Body of pancreas (tissue), 4 donors: ENCODE measurements around the gene SH3GL1. TPM values are rescaled to one million over a fixed set of nuclear protein-coding genes. Genes with fewer than 3 reads are reported as not detected.

Experiments
- ATAC-seq: fragments of 150-250 bp; one replicate; pipeline ENCODE4 v1.9.1; 2016
- DNase-seq, 4 donors: peaks; one replicate each; pipeline ENCODE4 v3.0.0-alpha.2; 2019
- H3K27ac ChIP-seq, 4 donors: fragments of 200-600 bp; sonication (generic); 1 replicate in 3 of 4; 2 replicates in 1 of 4; pipeline versions ENCODE4 v1.5.1 to v1.6.1; 2016 to 2019; ENCODE audit warnings: mild to moderate bottlenecking in 1 of 4, mixed read lengths in 1 of 4, moderate library complexity in 1 of 4
- H3K27me3 ChIP-seq, 2 donors: fragments of 200-600 bp; sonication (generic); one replicate each; pipeline ENCODE4 v1.6.0; 2016; ENCODE audit warnings: mild to moderate bottlenecking in 1 of 2
- H3K36me3 ChIP-seq, 2 donors: fragments of 200-600 bp; sonication (generic); replicated peaks in 1 of 2; 2 replicates each; pipeline ENCODE4 v1.5.1; 2016; ENCODE audit warnings: low read depth in 2 of 2; ENCODE audit not compliant: insufficient read depth in 1 of 2
- H3K4me1 ChIP-seq: fragments of 200-600 bp; sonication (generic); one replicate; pipeline ENCODE4 v1.6.0; 2016
- H3K4me3 ChIP-seq, 2 donors: fragments of 200-600 bp; sonication (generic); 1 replicate in 1 of 2; 2 replicates in 1 of 2; pipeline ENCODE4 v1.5.1; 2016 to 2019
- H3K9me3 ChIP-seq, 3 donors: fragments of 200-600 bp; sonication (generic); 1 replicate in 2 of 3; 2 replicates in 1 of 3; pipeline ENCODE4 v1.5.1; 2016
- CTCF ChIP-seq, 7 experiments: fragments of 450-650 bp in 4 of 7; fragments of 200-600 bp in 3 of 7; sonication (generic) in 3 of 7; IDR thresholded peaks; one replicate each; pipeline ENCODE4 v1.5.1; 2016 to 2019; ENCODE audit warnings: antibody characterized with exemption in 7 of 7
- POLR2A ChIP-seq, 3 donors: fragments of 450-650 bp; IDR thresholded peaks; one replicate each; pipeline ENCODE4 v1.6.1; 2016; ENCODE audit warnings: antibody characterized with exemption in 3 of 3, mild to moderate bottlenecking in 2 of 3
- WGBS, 2 donors: methylation state at CpG; one replicate each; pipeline ENCODE4 v1.1.5; 2017; 5-methylcytosine and 5-hydroxymethylcytosine counted together
- intact Hi-C: fragments of 100-400 bp; cut with DNase I; formaldehyde crosslinking; loops from one replicate; pipeline ENCODE4 v1.15.1; 2023
- total RNA-seq, 2 donors: library from RNA; depleted of rRNA; stranded (reverse); fragments of >200 nt; gene quantifications; one replicate each; pipeline ENCODE4 v1.1.0, GENCODE V29; 2016

The SH3GL1 gene
- total RNA-seq, 2 donors from 2014 or later, result 20.4 to 22.6 TPM

GRCh38 chr19:4399812-4400134, 574 bp downstream of the SH3GL1 start:
- peak in 1 of 4 donors; percentile 37 for DNase-seq
- peak overlapping the region; percentile 89 to 99 for H3K4me3 ChIP-seq
- TF ChIP-seq CTCF (IDR thresholded peaks at IDR 0.05) (no peak), POLR2A (IDR thresholded peaks at IDR 0.05) (peak in 1 of 3 donors; percentile 16)
- WGBS, 2 donors, result 0 to 1% methylated on average over 8 to 12 of the region's 12 CpGs
- H3K9me3 ChIP-seq, result no peaks in the 10 kb centered on the region
- H3K4me1 ChIP-seq, result peaks cover 52% of the 10 kb centered on the region
- ATAC-seq, result peak; percentile 5
- H3K36me3 ChIP-seq, result peaks cover 0 to 4% of the 10 kb centered on the region in 2 donors
- no peaks in the 10 kb centered on the region for H3K27me3 ChIP-seq
- peak overlapping the region; percentile 86 to 94 (median 92) for H3K27ac ChIP-seq
- intact Hi-C loops, result no loop called here

- Histone ChIP-seq H3K4me1 (peaks cover 61% of the 10 kb centered on the region), H3K27ac (no peak overlapping the region), H3K27me3 (no peaks in the 10 kb centered on the region), H3K9me3 (no peaks in the 10 kb centered on the region), H3K36me3 (peaks cover 0 to 4% of the 10 kb centered on the region in 2 donors), H3K4me3 (no peak overlapping the region)
- 71 to 72% methylated on average over 14 to 15 of the region's 15 CpGs for WGBS, 2 donors
- DNase-seq (no peak), ATAC-seq (no peak)
- TF ChIP-seq POLR2A (IDR thresholded peaks at IDR 0.05) (no peak), CTCF (IDR thresholded peaks at IDR 0.05) (no peak)
- intact Hi-C loops, result no loop called here
Measured at GRCh38 chr19:4396949-4397783, 3.2 kb downstream of the SH3GL1 start.

- no peak overlapping the region for H3K4me3 ChIP-seq
- ATAC-seq, result no peak
- DNase-seq, result no peak
- H3K36me3 ChIP-seq, result peaks cover 0 to 4% of the 10 kb centered on the region in 2 donors
- no peaks in the 10 kb centered on the region for H3K9me3 ChIP-seq
- TF ChIP-seq POLR2A (IDR thresholded peaks at IDR 0.05), result no peak
- no peak for TF ChIP-seq CTCF (IDR thresholded peaks at IDR 0.05)
- WGBS, 2 donors, result 74 to 75% methylated on average over 8 of the region's 8 CpGs
- intact Hi-C loops, result no loop called here
- H3K27ac ChIP-seq, result no peak overlapping the region
- peaks cover 73% of the 10 kb centered on the region for H3K4me1 ChIP-seq
- no peaks in the 10 kb centered on the region for H3K27me3 ChIP-seq
Measured at GRCh38 chr19:4393947-4394590, 6.3 kb downstream of the SH3GL1 start.

- DNase-seq, result peak in 1 of 4 donors; percentile 44
- peaks cover 62% of the 10 kb centered on the region for H3K4me1 ChIP-seq
- H3K36me3 ChIP-seq, result peaks cover 0 to 4% of the 10 kb centered on the region in 2 donors
- H3K4me3 ChIP-seq, result no peak overlapping the region
- TF ChIP-seq CTCF (IDR thresholded peaks at IDR 0.05) (no peak), POLR2A (IDR thresholded peaks at IDR 0.05) (no peak)
- intact Hi-C loops, result no loop called here
- no peaks in the 10 kb centered on the region for H3K9me3 ChIP-seq
- peak; percentile 34 for ATAC-seq
- H3K27me3 ChIP-seq, result no peaks in the 10 kb centered on the region
- H3K27ac ChIP-seq, result peak overlapping the region in 3 of 4 donors; percentile 13 to 61 (median 58)
- WGBS, 2 donors, result 51 to 57% methylated on average over 12 to 20 of the region's 20 CpGs
Measured at GRCh38 chr19:4391701-4392483, 8.5 kb downstream of the SH3GL1 start.
